NCI-H82 (cell line): ENCODE results near the gene KRTAP5-11.
"Not testable (repeated sequence)": the region's sequence is repeated elsewhere in the genome, so short reads cannot be mapped to it uniquely, and the experiment has no call there.

Experiments
- DNase-seq: peaks from one replicate; lab custom pipeline; 2025; lab: John Stamatoyannopoulos, UW

The KRTAP5-11 gene

GRCh38 chr11:71555508-71555907 is 27.2 kb downstream of the KRTAP5-11 start:
- no peak for DNase-seq

DNA sequence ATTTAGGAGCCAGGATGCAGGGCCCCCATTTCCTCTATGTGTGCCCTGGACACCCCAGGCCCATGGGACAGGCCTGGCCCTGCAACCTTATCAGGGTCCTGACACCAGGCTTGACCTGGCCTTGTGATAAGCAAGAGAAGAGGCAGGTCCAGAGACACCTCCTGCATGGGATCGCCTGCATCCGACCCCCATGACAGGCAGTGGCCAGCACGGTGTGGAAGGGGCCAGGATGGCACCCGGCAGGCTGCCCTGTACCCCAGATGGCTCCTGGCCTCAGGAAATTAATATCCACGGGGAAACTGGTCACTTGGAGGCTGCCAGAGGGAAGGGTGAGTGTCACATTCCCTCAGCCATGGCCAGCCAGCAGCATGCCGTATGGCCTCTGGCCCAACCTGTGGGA is 27.7 kb downstream of the KRTAP5-11 start:
- DNase-seq, result no peak

DNA sequence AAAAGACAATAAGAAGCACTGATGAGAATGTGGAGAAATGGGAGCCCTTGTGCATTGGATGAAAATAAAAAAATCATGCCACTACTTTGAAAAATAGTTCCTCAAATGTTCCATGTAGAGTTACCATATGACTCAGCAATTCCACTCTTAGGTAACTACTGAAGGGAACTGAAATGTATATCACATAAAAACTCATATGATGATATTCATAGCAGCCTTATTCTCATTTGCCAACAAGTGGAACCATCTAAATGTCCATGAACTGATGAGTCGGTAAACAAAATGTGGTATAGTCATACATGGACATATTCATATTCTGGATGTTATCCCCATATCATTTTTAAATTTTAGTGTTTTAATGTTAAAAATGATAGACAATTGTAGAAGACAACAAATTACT is 31.0 kb downstream of the KRTAP5-11 start:
- no peak for DNase-seq

DNA sequence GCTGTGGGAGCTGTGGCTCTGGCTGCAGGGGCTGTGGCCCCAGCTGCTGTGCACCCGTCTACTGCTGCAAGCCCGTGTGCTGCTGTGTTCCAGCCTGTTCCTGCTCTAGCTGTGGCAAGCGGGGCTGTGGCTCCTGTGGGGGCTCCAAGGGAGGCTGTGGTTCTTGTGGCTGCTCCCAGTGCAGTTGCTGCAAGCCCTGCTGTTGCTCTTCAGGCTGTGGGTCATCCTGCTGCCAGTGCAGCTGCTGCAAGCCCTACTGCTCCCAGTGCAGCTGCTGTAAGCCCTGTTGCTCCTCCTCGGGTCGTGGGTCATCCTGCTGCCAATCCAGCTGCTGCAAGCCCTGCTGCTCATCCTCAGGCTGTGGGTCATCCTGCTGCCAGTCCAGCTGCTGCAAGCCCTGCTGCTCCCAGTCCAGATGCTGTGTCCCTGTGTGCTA is 33.9 kb downstream of the KRTAP5-11 start:
- no peak for DNase-seq

GRCh38 chr11:71548120-71548519 is 34.6 kb downstream of the KRTAP5-11 start, which contains the start of gene KRTAP5-9:
KRTAP5-9 (plus strand) TSS chr11:71548420; CDS start chr11:71548658, 238 bp downstream.
- no peak for DNase-seq

- DNase-seq, result no peak
These were observed 37.2 kb downstream of the KRTAP5-11 start for GRCh38 chr11:71545405-71545966.

DNA sequence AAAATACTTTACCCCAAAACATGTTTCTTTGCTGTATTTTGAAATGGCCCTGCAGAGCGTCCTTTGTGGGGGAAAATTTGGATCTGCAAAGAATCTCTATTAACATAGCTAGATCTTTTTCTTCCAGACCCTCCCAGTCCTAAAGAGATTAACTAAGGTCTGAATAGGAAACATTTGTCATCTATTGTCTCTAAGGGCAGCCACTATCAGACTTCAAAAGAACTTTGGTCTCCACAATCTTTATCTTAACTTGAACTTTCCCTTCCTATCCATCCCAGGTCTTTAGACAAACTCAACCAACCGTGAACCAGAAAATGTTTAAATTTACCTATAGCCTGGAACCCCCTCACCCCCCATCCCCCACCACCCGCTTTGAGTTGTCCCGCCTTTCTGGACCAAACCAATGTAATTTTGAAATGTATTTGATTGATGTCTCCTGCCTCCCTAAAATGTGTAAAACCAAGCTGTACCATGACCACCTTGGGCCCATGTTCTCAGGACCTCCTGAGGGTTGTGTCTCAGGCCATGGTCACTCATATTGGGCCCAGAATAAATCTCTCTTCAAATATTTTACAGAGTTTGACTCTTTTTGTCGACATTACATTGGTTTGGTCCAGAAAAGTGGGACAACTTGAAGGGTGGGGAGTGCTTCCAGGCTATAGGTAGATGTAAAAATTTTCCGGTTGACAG is 38.0 kb downstream of the KRTAP5-11 start:
- DNase-seq, result no peak

GRCh38 chr11:71543866-71544265 is 38.8 kb downstream of the KRTAP5-11 start:
- DNase-seq, result no peak

- DNase-seq, result no peak
These were observed 39.5 kb downstream of the KRTAP5-11 start for GRCh38 chr11:71542879-71543777.

- DNase-seq, result no peak
These were observed 40.3 kb downstream of the KRTAP5-11 start for GRCh38 chr11:71542382-71542781.

- not testable (repeated sequence) for DNase-seq
These were observed 42.0 kb downstream of the KRTAP5-11 start for GRCh38 chr11:71540521-71541304.

DNA sequence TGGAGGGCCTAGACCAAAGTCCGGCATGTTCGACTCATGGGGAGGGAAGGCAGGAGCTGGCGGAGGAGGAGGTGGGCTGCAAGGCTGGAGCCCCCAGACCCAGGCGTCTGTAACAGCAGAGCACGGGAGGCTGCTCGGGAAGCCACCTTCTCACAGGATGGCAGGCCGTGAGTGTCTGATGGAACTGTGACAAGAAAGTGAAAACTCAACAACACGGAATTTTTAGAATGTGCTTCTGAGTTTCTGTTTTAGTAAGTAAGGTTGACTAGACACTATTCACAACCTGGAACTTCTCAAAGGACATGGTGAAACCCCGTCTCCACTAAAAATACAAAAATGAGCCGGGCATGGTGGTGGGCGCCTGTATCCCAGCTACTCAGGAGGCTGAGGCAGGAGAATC is 42.7 kb downstream of the KRTAP5-11 start:
- DNase-seq, result not testable (repeated sequence)

GRCh38 chr11:71539017-71539416 is 43.7 kb downstream of the KRTAP5-11 start:
- DNase-seq, result no peak

DNA sequence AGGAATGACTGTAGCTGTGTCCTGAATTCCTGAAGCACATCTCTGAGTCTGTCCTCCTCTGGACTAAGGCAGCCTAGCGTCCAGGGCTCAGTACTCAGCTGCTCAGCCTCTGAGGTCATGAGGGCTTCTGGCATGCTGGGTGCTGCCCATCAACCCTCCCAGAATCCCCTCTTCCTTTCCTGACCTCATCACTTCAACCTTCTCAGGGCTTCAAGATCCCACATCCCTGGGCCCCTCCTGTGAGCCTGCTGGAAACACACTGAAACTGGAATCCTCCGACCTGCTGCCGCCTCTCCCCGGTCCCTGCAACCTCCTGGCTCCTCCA is 44.0 kb downstream of the KRTAP5-11 start:
- DNase-seq, result no peak

DNA sequence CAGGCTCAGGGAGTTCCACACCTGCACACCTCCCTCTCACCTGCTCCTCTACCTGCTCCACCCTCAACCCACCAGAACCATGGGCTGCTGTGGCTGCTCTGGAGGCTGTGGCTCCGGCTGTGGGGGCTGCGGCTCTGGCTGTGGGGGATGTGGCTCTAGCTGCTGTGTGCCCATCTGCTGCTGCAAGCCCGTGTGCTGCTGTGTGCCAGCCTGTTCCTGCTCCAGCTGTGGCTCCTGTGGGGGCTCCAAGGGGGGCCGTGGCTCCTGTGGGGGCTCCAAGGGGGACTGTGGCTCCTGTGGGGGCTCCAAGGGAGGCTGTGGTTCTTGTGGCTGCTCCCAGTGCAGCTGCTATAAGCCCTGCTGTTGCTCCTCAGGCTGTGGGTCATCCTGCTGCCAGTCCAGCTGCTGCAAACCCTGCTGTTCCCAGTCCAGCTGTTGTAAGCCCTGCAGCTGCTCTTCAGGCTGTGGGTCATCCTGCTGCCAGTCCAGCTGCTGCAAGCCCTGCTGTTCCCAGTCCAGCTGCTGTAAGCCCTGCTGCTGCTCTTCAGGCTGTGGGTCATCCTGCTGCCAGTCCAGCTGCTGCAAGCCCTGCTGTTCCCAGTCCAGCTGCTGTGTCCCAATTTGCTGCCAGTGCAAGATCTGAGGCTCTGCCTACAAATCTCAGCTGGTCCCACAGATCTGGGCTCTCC is 44.6 kb downstream of the KRTAP5-11 start, which contains the start of gene KRTAP5-8:
Gene KRTAP5-8, plus strand, starts transcription at position 49 of the 689 bp plus-strand sequence. Its CDS starts 31 bp downstream, at position 80.
- not testable (repeated sequence) for DNase-seq

- no peak for DNase-seq
These were observed 45.1 kb downstream of the KRTAP5-11 start for GRCh38 chr11:71537537-71537936.

DNA sequence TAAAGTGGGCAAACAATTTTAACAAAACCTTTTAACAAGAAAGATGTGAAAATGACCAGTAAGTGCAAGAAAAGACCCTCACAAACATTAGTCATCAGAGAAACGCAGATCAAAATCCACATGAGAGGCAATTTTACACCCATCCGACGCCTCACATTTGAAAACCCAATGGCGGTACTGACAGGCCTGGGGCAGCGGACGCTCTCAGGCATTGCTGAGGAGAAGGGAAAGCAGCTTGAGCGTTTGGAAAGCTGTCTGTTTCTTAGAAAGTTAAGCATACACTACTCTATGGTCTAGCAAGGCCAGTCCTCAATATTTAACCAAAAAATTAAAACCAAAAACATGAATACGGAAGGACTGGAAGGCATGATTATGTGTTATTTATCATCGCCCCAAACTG is 46.9 kb downstream of the KRTAP5-11 start:
- no peak for DNase-seq

GRCh38 chr11:71534711-71535608 is 47.7 kb downstream of the KRTAP5-11 start:
- not testable (repeated sequence) for DNase-seq

DNA sequence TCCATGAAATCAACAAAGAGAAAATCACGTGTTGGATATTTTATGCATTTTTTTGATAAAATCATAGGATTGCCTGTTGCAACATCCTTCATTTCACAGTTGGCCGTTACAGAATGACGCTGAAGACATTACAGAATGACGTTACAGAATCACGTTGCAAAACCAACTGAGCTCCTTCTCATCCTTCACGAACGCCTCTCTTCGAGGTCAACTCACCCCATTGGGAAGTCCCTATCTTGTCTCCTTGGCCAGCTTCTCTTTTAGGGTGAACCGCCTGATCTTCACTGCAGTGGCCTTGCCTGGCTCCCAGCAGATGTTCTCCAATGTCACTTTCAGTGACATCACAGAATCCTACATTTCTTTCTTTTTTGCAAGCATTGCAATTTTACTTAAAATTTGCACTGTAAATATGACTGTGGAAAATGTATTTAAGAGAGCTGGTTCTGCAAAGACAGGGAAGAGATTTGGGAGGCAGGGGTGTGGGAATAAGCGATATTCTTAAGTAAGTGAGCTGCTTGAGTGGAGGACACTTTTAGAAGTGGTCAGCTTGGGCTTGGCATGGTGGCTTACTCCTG is 50.6 kb downstream of the KRTAP5-11 start:
- DNase-seq, result no peak
